Muscle layer of duodenum (tissue), 2 donors: Measurements from ENCODE around the gene PKIG.

Source experiments
- H3K27ac ChIP-seq: one replicate; pipeline ENCODE4 v1.7.0; 2013; ENCODE audit warnings: mild to moderate bottlenecking, low read length
- H3K27me3 ChIP-seq: one replicate; pipeline ENCODE4 v1.7.0; 2013; ENCODE audit warnings: low read depth, mild to moderate bottlenecking, control low read depth, low read length
- H3K36me3 ChIP-seq, 2 donors: one replicate each; pipeline ENCODE4 v1.7.0; 2013; ENCODE audit warnings: low read length in 2 of 2, control low read depth in 1 of 2, mild to moderate bottlenecking in 1 of 2; ENCODE audit not compliant: insufficient read depth in 2 of 2, control insufficient read depth in 1 of 2
- H3K4me1 ChIP-seq, 2 donors: one replicate each; pipeline ENCODE4 v1.7.0; 2013; ENCODE audit warnings: low read length in 2 of 2, mild to moderate bottlenecking in 2 of 2, control low read depth in 1 of 2, moderate library complexity in 1 of 2; ENCODE audit not compliant: insufficient read depth in 2 of 2, control insufficient read depth in 1 of 2
- H3K4me3 ChIP-seq, 2 donors: one replicate each; pipeline ENCODE4 v1.7.0; 2013; ENCODE audit warnings: low read length in 2 of 2, low read depth in 1 of 2, mild to moderate bottlenecking in 1 of 2
- H3K9me3 ChIP-seq, 2 donors: one replicate each; pipeline ENCODE4 v1.7.0; 2013; ENCODE audit warnings: low read length in 2 of 2, control low read depth in 1 of 2, mild to moderate bottlenecking in 1 of 2; ENCODE audit not compliant: control insufficient read depth in 1 of 2
- donor health status: healthy.

Gene PKIG

DNA sequence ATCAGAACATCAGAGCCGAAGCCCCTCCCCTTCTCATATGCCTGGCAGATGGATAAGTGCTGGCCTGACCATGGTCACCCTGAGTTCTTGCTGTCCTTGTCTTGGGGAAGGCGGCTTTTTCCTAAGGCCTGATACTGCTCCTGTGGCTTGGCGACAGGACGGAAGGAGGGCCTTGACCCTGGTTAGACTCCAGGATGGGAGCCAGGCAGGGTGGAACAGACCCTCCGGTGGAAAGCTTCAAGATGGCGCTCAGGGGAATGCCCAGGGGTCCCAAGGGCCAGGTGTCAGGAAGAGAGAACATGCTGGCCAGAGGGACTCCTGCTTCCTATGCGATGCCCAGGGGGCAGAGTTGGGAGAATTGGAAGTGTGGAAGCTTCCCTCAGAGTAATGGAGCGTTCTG is 39.6 kb downstream of the PKIG start:
- peaks cover 36 to 51% of the 10 kb centered on the region in 2 donors for H3K36me3 ChIP-seq
- H3K4me1 ChIP-seq = peaks cover 3 to 5% of the 10 kb centered on the region in 2 donors
- no peaks in the 10 kb centered on the region for H3K27me3 ChIP-seq
- no peak overlapping the region for H3K4me3 ChIP-seq
- H3K9me3 ChIP-seq = no peaks in the 10 kb centered on the region
- H3K27ac ChIP-seq = no peak overlapping the region

DNA sequence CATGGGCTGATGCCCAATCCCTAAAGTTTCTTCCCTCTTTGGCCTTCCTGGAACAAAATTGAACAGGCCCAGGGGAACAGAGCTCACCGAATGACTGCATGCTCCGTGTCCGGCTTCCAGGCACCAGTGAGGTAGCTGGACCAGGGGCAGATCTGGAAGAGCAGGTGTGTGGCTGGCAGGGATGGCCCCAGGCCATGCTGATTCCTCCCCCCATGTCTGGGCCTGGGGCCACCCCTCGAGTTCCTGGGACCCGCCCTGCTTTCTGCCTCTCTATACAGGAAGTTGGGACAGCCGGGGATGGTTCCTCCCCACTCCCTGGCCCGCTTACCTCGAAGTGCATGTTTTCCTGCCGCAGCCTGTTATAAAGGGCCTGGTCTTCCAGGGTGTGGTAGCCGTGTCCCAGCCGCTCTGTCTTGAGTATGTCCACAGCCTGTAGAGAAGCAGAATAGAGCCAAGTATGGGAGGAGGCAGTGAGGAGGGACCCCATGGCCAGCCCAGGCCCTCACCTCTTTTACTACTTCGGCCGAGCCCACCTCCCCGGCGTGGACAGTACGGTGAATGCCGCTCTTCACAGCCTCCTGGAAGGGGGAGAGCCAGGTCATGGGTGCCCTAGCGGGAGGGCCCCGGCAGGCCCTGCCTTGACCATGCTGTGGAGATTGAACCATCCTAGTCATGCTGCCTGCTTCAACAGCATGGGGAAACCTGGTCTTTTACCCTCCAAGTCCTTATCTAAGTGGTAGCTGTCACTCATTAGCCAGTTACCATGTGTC is 40.3 kb downstream of the PKIG start:
- no peak overlapping the region for H3K4me3 ChIP-seq
- H3K27me3 ChIP-seq = no peaks in the 10 kb centered on the region
- H3K27ac ChIP-seq = no peak overlapping the region
- no peaks in the 10 kb centered on the region for H3K9me3 ChIP-seq
- H3K4me1 ChIP-seq = peaks cover 0 to 3% of the 10 kb centered on the region in 2 donors
- H3K36me3 ChIP-seq = peaks cover 35 to 43% of the 10 kb centered on the region in 2 donors

- Histone ChIP-seq H3K9me3 (no peaks in the 10 kb centered on the region), H3K27me3 (no peaks in the 10 kb centered on the region), H3K36me3 (peaks cover 27 to 29% of the 10 kb centered on the region in 2 donors), H3K27ac (no peak overlapping the region), H3K4me3 (no peak overlapping the region), H3K4me1 (peaks cover 0 to 2% of the 10 kb centered on the region in 2 donors)
Observed at GRCh38 chr20:44624152-44624551, 41.8 kb downstream of the PKIG start.

DNA sequence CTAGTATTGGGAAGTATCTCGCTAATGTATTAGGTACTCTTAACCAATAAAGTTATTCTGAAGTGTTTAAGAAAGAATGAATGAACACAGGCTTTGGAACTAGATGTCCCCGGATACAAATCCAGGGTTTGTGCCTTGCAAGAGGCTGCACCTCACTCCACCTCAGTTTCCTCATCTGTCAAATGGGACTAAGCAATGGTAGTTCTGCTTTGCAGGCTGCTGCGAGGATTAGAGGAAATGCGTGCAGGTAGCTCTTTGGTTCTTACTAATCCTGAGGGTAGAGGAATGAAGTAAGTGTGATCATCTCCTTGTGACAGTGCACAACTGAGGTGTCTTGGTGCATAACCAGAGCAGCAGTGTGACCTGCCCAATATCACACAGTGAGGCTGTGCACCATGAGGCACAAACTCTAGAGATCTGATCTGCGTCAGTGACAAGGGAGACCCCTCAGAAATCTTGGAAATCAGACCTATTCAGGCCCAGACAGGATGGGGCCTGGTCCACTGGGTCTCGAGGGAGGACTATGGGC is 42.4 kb downstream of the PKIG start:
- Histone ChIP-seq H3K27ac (no peak overlapping the region), H3K4me3 (no peak overlapping the region), H3K4me1 (peaks cover 0 to 6% of the 10 kb centered on the region in 2 donors), H3K9me3 (no peaks in the 10 kb centered on the region), H3K36me3 (peaks cover 21 to 22% of the 10 kb centered on the region in 2 donors), H3K27me3 (no peaks in the 10 kb centered on the region)

DNA sequence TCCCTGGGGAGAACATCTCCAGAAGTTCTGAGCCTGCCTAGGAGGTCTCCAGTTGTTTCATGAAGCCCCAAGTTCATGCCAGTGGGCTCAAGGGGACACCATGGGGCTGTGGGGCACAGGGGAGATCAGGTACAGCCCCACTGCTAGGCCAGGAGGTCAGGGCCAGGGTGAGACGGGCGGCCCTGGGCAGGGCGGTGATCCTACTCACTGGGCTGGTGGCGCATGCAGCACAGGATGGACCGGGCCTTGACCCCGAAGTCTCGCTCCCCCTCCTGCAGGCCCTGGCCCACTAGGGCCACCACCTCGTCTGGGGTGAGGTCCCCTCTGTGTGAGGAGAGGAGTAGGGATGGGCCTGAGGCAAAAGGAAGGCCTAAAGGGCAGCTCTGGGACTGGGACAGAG is 43.0 kb downstream of the PKIG start:
- Histone ChIP-seq H3K9me3 (no peaks in the 10 kb centered on the region), H3K27ac (no peak overlapping the region), H3K27me3 (no peaks in the 10 kb centered on the region), H3K36me3 (peaks cover 15 to 17% of the 10 kb centered on the region in 2 donors), H3K4me1 (peaks cover 0 to 6% of the 10 kb centered on the region in 2 donors), H3K4me3 (no peak overlapping the region)

- no peak overlapping the region for H3K27ac ChIP-seq
- H3K36me3 ChIP-seq = peaks cover 6 to 13% of the 10 kb centered on the region in 2 donors
- no peaks in the 10 kb centered on the region for H3K27me3 ChIP-seq
- H3K4me3 ChIP-seq = no peak overlapping the region
- peaks cover 0 to 6% of the 10 kb centered on the region in 2 donors for H3K4me1 ChIP-seq
- H3K9me3 ChIP-seq = no peaks in the 10 kb centered on the region
Observed at GRCh38 chr20:44626278-44626677, 43.9 kb downstream of the PKIG start.

DNA sequence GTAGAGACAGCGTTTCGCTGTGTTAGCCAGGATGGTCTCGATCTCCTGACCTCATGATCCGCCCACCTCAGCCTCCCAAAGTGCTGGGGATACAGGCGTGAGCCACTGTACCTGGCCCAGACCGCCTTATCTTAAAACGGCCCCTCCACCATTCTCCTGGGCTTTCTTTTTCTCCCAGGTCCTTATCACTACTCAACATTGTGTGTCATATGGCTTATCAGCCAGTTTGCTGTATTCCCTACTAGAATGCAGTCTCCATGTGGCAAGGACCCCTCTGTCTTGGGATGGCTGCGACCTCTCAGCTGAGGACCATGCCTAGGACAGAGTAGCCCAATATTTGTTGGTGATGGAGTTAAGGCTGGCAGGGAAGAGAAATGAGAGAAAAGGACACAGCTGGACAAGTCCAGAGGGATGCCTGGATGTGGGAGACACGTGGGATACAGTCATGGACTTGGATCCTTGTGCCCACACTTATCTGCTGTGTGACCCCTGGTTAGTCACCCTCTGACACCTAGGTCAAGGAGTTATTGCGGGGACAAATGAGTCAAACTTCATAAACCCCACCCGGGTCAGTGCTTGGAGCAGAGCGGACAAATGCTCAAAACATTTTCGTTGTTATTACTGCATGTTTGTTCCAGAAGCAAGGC is 45.1 kb downstream of the PKIG start:
- Histone ChIP-seq H3K36me3 (peaks cover 0 to under 1% of the 10 kb centered on the region in 2 donors), H3K27ac (no peak overlapping the region), H3K27me3 (no peaks in the 10 kb centered on the region), H3K4me3 (no peak overlapping the region), H3K9me3 (no peaks in the 10 kb centered on the region), H3K4me1 (peaks cover 0 to 14% of the 10 kb centered on the region in 2 donors)

DNA sequence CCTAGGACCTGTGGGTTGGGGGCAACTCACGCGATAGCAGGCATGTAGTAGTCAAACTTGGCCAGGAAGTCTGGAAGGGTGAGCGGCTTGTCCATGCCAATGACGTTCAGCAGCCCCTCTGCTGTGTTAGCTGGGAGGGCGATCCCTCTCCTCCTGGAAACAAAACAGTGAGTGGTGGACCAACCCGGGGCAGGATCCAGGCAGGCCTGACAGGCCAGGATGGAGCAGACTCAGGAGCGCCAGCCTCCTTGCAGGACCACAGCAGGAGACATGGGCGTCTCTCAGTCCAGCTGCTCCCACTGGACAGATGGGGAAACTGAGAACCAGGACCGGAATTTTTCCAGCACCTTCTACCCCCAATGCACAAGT is 46.6 kb downstream of the PKIG start:
- H3K4me3 ChIP-seq = no peak overlapping the region
- peaks cover 0 to 20% of the 10 kb centered on the region in 2 donors for H3K4me1 ChIP-seq
- H3K27me3 ChIP-seq = no peaks in the 10 kb centered on the region
- no peaks in the 10 kb centered on the region for H3K36me3 ChIP-seq
- H3K9me3 ChIP-seq = no peaks in the 10 kb centered on the region
- no peak overlapping the region for H3K27ac ChIP-seq

DNA sequence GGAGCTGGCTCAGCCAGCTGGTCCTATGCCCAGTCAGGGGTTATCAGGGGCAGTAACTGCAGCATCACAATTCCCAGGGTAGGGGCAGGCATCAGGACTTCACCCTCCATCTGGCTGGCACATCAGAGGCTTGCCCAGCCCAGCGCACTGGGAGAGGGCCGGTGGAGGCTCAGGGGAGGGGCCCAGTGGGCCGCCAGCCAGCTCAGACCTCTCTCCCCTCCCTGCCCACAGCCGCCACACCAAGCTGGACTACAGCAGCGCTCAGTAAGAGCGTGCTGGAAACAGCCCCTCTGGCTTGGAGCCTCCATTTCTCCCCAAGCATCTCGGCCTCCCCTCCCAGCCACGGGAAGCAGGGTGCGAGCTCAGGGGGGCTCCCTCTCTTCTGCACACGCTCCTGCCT is 47.2 kb downstream of the PKIG start:
- Histone ChIP-seq H3K27me3 (no peaks in the 10 kb centered on the region), H3K4me1 (peaks cover 0 to 21% of the 10 kb centered on the region in 2 donors), H3K4me3 (no peak overlapping the region), H3K36me3 (peaks cover 0 to 3% of the 10 kb centered on the region in 2 donors), H3K9me3 (no peaks in the 10 kb centered on the region), H3K27ac (no peak overlapping the region)

- H3K4me3 ChIP-seq = no peak overlapping the region
- H3K36me3 ChIP-seq = peaks cover 0 to 3% of the 10 kb centered on the region in 2 donors
- peaks cover 0 to 21% of the 10 kb centered on the region in 2 donors for H3K4me1 ChIP-seq
- H3K27ac ChIP-seq = no peak overlapping the region
- H3K27me3 ChIP-seq = no peaks in the 10 kb centered on the region
- H3K9me3 ChIP-seq = no peaks in the 10 kb centered on the region
Observed at GRCh38 chr20:44630297-44630696, 47.9 kb downstream of the PKIG start.

DNA sequence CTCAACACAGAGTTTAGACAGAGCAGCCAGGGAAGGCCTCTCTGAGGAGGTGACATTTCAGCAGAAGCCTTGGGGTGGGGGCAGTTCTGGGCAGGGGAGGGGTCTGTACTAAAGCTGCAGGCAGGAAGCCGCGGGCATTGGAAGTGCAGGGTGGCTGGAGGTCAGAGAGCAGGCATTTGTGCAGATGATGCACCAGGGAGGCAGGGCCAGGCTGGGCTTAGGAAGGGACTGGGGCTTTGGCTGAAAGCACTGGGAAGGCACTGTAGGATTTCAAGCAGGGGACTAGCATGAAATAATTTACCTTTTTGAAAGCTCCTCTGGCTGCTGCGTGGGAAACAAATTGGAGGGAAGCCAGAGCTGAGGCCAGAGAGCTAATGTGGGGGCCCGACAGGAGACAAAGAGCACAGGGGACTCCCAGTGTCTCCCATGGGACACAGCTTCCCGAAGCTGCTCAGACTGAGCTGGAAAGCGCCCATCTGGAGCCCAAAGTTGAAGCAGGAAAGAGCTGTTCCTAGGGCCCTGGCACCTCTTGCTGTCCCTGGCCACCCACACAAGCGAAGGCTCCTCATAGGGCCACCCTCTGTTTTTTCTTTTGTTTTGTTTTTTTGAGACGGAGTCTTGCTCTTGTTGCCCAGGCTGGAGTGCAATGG is 49.8 kb downstream of the PKIG start:
- Histone ChIP-seq H3K27ac (no peak overlapping the region), H3K4me3 (no peak overlapping the region), H3K9me3 (no peaks in the 10 kb centered on the region), H3K36me3 (peaks cover 3 to 4% of the 10 kb centered on the region in 2 donors), H3K4me1 (peaks cover 0 to 21% of the 10 kb centered on the region in 2 donors), H3K27me3 (no peaks in the 10 kb centered on the region)
